Effector CD8-positive, alpha-beta T cell (primary cell): Measurements from ENCODE around the gene MYO1E.

ENCODE experiments used
- DNase-seq: peaks from one replicate; lab custom pipeline; 2025; lab: John Stamatoyannopoulos, UW

MYO1E gene

GRCh38 chr15:59194639-59195325 is 177.9 kb downstream of the MYO1E start:
- no peak for DNase-seq

GRCh38 chr15:59191855-59192237 is 180.8 kb downstream of the MYO1E start:
- DNase-seq, result no peak

GRCh38 chr15:59190291-59190690 is 182.4 kb downstream of the MYO1E start:
- no peak for DNase-seq

GRCh38 chr15:59189241-59189640 is 183.4 kb downstream of the MYO1E start:
- no peak for DNase-seq

- DNase-seq, result no peak
Observed at GRCh38 chr15:59186501-59186900, 186.2 kb downstream of the MYO1E start.

GRCh38 chr15:59185725-59186124 is 186.9 kb downstream of the MYO1E start:
- DNase-seq, result no peak

GRCh38 chr15:59180945-59181600 is 191.6 kb downstream of the MYO1E start:
- DNase-seq, result no peak

GRCh38 chr15:59179717-59180116 is 193.0 kb downstream of the MYO1E start:
- DNase-seq, result no peak

- DNase-seq, result no peak
Observed at GRCh38 chr15:59178151-59178695, 194.4 kb downstream of the MYO1E start.

- DNase-seq, result no peak
Observed at GRCh38 chr15:59177317-59177660, 195.4 kb downstream of the MYO1E start.

- no peak for DNase-seq
Observed at GRCh38 chr15:59176653-59177316, 195.9 kb downstream of the MYO1E start.

- no peak for DNase-seq
Observed at GRCh38 chr15:59174835-59175831, 197.5 kb downstream of the MYO1E start.

GRCh38 chr15:59174151-59174834 is 198.4 kb downstream of the MYO1E start:
- DNase-seq, result no peak

GRCh38 chr15:59173194-59173593 is 199.5 kb downstream of the MYO1E start:
- no peak for DNase-seq

- DNase-seq, result no peak
Observed at GRCh38 chr15:59172289-59172901, 200.3 kb downstream of the MYO1E start.

- DNase-seq, result no peak
Observed at GRCh38 chr15:59171067-59171397, 201.6 kb downstream of the MYO1E start.

GRCh38 chr15:59170295-59171066 is 202.2 kb downstream of the MYO1E start:
- DNase-seq, result no peak

- DNase-seq, result no peak
Observed at GRCh38 chr15:59169251-59169708, 203.4 kb downstream of the MYO1E start.

GRCh38 chr15:59168536-59168935 is 204.1 kb downstream of the MYO1E start:
- DNase-seq, result no peak
